ENCODE measurements around the gene PIP4P1. TPM values are rescaled to one million over a fixed set of nuclear protein-coding genes. Genes with fewer than 3 reads are reported as not detected.

Gene PIP4P1
- total and polyA plus RNA-seq, 9 of the 15 experiments (the other 6 are each of a cell fraction or from before 2014, with no cell fraction given), result 5.3 to 20.9 (median 10.7) TPM

GRCh38 chr14:20412876-20413743, 48.1 kb downstream of the PIP4P1 start, which contains the start of gene TEP1 (continued):
- TF ChIP-seq JUNB (CRISPR knock-in tag; conservative IDR thresholded peaks at IDR 0.05) (no peak), ZBTB11 (CRISPR knock-in tag; IDR thresholded peaks at IDR 0.05) (peak; percentile 17 to 87 (median 54); a peak in 3 of 6 replicates), FOXM1 (IDR thresholded peaks at IDR 0.05; ENCODE audit: low read depth) (no peak), FOXM1 (CRISPR knock-in tag; IDR thresholded peaks at IDR 0.05; ENCODE audit: low read depth) (no peak), HLTF (IDR thresholded peaks at IDR 0.05) (0 out of 2 replicates have a peak, but pooled peaks have one; percentile 29), ZNF224 (CRISPR knock-in tag; IDR thresholded peaks at IDR 0.05) (no peak), ZNF239 (CRISPR knock-in tag; IDR thresholded peaks at IDR 0.05) (no peak; the same call in 1 of the 2 replicates), SREBF2 (CRISPR knock-in tag; IDR thresholded peaks at IDR 0.05) (no peak), SRSF1 (IDR thresholded peaks at IDR 0.05; ENCODE audit: low read depth, low read length) (no peak), DACH1 (IDR thresholded peaks at IDR 0.05; ENCODE audit: partially characterized antibody) (no peak), HDAC6 (IDR thresholded peaks at IDR 0.05; ENCODE audit: low read depth, low read length) (no peak), ZBTB49 (CRISPR knock-in tag; IDR thresholded peaks at IDR 0.05; ENCODE audit: borderline replicate concordance) (no peak), KLF13 (tag; IDR thresholded peaks at IDR 0.05; ENCODE audit: borderline replicate concordance, low read depth) (no peak), ZNF695 (CRISPR knock-in tag; IDR thresholded peaks at IDR 0.05) (no peak), RBFOX2 (IDR thresholded peaks at IDR 0.05; ENCODE audit: low read depth, low read length) (peak; percentile 90), NFIC (IDR thresholded peaks at IDR 0.05) (peak; percentile 7; the same call in 1 of the 2 replicates), ZNF408 (CRISPR knock-in tag; IDR thresholded peaks at IDR 0.05; ENCODE audit: low read depth) (no peak), CXXC5 (CRISPR knock-in tag; IDR thresholded peaks at IDR 0.05) (peak; percentile 65; the same call in 1 of the 2 replicates), NKRF (IDR thresholded peaks at IDR 0.05; ENCODE audit: borderline replicate concordance) (peak; percentile 48; the same call in 1 of the 2 replicates), SIRT6 (IDR thresholded peaks at IDR 0.05; ENCODE audit: low read depth, low read length) (no peak)
